BLaER1 (cell line): ENCODE measurements around the gene CHMP1A.
"Not testable (repeated sequence)": the region's sequence is repeated elsewhere in the genome, so short reads cannot be mapped to it uniquely, and the experiment has no call there.

Experiments
- H3K27ac ChIP-seq: shearing (Covaris generic); formaldehyde crosslinking; 2 replicates; pipeline ENCODE4 v1.8.1; 2022
- H3K27me3 ChIP-seq: shearing (Covaris generic); formaldehyde crosslinking; 2 replicates; pipeline ENCODE4 v1.8.1; 2022
- H3K36me3 ChIP-seq: shearing (Covaris generic); formaldehyde crosslinking; 2 replicates; pipeline ENCODE4 v1.8.1; 2022
- H3K4me1 ChIP-seq: shearing (Covaris generic); formaldehyde crosslinking; 2 replicates; pipeline ENCODE4 v1.8.1; 2022
- H3K4me2 ChIP-seq: shearing (Covaris generic); formaldehyde crosslinking; 2 replicates; pipeline ENCODE4 v1.8.1; 2022
- H3K4me3 ChIP-seq: shearing (Covaris generic); formaldehyde crosslinking; 2 replicates; pipeline ENCODE4 v1.8.1; 2022
- H3K9ac ChIP-seq: shearing (Covaris generic); formaldehyde crosslinking; 2 replicates; pipeline ENCODE4 v1.8.1; 2022
- H3K9me3 ChIP-seq: shearing (Covaris generic); formaldehyde crosslinking; 2 replicates; pipeline ENCODE4 v1.8.1; 2022
- H4K20me1 ChIP-seq: shearing (Covaris generic); formaldehyde crosslinking; 2 replicates; pipeline ENCODE4 v1.8.1; 2022
- Cebpa-rat ChIP-seq: shearing (Covaris generic); IDR thresholded peaks from 2 replicates; pipeline ENCODE4 v1.8.1; 2022

Gene CHMP1A

DNA sequence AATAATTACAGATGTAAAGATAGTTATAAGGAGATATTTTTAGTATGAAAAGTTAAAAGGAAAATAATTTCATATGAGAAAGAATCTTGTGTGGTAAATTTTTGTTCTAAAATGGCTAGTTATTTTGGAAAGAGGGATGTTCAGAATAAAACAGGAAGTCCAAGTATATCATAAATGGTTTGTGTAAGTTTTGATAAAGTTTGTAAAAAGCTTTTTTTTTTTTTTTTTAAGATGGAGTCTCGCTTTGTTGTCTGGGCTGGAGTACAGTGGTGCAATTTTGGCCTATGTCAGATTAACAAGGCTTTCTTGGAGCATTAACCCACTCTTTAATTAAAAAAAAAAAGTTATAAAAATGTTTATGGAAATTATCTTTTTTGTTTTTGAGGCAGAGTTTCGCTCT, 20.8 kb upstream of the CHMP1A start:
- H3K27me3 ChIP-seq, result no peaks in the 10 kb centered on the region
- H3K27ac ChIP-seq, result no peak overlapping the region
- H3K9me3 ChIP-seq, result peaks cover 71% of the 10 kb centered on the region
- H3K4me1 ChIP-seq, result no peaks in the 10 kb centered on the region
- TF ChIP-seq Cebpa-rat, result no peak
- peaks cover 34% of the 10 kb centered on the region for H3K36me3 ChIP-seq
- no peaks in the 10 kb centered on the region for H4K20me1 ChIP-seq
- no peak overlapping the region for H3K4me2 ChIP-seq
- no peak overlapping the region for H3K4me3 ChIP-seq
- H3K9ac ChIP-seq, result no peak overlapping the region

DNA sequence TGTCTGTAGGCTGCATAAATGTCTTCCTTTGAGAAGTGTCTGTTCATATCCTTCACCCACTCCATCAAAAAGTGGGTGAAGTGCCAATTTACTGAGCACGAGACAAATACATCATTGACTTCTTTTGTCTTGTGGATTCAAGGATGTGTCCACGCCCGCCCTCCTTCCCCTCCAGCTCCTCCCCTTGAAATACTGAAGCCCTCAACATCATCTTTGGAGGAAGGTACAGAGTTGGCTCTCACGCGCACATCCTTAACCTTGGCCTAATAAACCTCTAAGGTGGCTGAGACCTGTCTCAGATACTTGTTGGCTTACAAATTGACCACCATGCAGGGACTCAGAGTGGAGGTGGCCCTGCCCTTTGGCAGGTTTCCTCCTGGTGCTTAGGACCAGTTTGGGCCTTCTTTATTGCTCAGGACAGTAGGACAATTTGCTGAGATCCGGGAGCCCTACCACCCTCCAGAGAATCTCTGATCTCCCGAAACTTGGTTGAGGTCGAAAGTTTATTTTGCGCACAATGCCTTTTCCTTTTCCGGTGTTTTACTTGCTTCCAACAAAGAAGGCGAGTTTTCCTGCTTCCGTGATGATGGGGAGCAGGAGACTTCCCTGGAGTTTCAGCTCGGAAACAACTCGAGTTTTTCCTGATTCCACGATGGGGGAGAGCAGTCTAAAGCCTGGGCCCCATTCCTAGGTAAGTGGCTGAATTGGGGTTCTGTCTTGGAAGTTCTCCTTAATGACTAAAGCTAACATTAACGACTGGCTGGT, 14.9 kb upstream of the CHMP1A start:
- Histone ChIP-seq H3K9ac (no peak overlapping the region), H4K20me1 (no peaks in the 10 kb centered on the region), H3K27ac (no peak overlapping the region), H3K4me3 (no peak overlapping the region), H3K4me2 (no peak overlapping the region), H3K36me3 (peaks cover 4% of the 10 kb centered on the region; the same call in 1 of the 2 replicates), H3K9me3 (peaks cover 25% of the 10 kb centered on the region), H3K4me1 (peaks cover 20% of the 10 kb centered on the region), H3K27me3 (no peaks in the 10 kb centered on the region)
- TF ChIP-seq Cebpa-rat, result no peak

DNA sequence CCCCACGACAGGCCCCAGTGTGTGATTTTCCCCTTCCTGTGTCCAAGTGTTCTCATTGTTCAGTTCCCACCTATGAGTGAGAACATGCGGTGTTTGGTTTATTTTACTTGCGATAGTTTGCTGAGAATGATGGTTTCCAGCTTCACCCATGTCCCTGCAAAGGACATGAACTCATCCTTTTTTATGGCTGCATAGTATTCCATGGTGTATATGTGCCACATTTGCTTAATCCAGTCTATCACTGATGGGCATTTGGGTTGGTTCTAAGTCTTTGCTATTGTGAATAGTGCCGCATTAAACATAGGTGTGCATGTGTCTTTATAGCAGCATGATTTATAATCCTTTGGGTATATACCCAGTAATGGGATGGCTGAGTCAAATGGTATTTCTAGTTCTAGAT, 14.1 kb upstream of the CHMP1A start:
- H3K36me3 ChIP-seq, H4K20me1 ChIP-seq, H3K27ac ChIP-seq, H3K4me2 ChIP-seq, H3K4me3 ChIP-seq, H3K9ac ChIP-seq, H3K27me3 ChIP-seq: not testable (repeated sequence)
- Histone ChIP-seq H3K9me3 (peaks cover 21% of the 10 kb centered on the region), H3K4me1 (peaks cover 21% of the 10 kb centered on the region)

DNA sequence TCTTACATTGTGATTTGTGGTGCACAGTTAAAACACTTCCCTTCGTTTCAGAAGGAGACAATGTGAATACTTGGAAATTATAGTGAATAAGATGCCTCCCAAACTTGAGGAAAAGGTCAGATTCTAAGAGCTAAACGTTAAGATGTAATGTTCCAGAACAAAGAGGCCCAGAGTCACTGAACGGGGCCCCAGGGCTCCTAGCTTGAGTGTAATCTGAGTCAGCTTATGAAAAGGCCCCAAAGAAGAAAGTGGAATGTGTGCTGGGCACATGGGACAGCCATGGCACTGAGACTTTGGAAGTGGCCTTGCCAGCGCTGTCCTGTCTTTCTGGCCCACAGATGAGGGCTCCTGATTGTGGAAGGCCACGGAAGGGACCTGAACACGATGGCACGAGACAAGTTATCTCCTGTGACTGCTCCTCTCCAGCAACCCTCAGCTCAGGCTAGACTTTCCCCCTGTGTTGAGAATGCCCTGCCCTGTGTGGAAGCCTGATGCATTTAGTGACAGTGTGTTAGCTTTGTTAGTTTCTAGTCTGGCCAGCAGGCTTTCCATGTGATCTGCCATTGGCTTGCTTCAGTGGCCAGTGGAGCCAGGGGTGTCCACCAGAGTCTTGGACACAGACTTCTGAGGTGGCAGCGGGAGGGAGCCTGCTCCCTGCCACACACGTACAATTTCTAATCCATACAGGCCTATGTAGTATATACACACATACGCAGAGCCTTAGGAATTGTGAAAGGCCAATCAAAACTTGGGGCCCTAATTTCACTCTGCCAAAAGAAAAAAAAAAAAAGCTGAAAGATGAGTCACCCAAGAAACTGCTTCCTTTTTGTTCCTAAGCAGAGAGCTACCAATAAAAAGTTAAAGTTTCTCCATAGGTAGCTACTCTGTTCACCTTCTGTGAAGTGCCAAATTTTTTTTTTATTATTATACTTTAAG, 13.3 kb upstream of the CHMP1A start:
- Histone ChIP-seq H3K4me2 (no peak overlapping the region), H3K9me3 (peaks cover 21% of the 10 kb centered on the region), H3K9ac (no peak overlapping the region), H3K36me3 (peaks cover 14% of the 10 kb centered on the region), H3K27me3 (no peaks in the 10 kb centered on the region), H3K27ac (no peak overlapping the region), H4K20me1 (no peaks in the 10 kb centered on the region), H3K4me3 (no peak overlapping the region), H3K4me1 (peaks cover 21% of the 10 kb centered on the region)
- no peak for TF ChIP-seq Cebpa-rat

DNA sequence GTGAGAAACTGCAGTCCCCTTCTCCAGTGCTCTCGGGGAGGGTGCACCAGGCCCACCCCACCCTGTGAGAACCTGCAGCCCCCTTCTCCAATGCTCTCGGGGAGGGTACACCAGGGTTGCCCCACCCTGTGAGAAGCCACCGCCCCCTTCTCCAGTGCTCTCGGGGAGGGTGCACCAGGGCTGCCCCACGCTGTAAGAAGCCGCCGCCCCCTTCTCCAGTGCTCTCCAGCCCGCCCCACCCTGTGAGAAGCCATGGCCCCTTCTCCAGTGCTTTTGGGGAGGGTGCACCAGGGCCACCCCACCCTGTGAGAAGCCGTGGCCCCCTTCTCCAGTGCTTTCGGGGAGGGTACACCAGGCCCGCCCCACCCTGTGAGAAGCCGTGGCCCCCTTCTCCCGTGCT, 12.2 kb upstream of the CHMP1A start:
- Histone ChIP-seq H3K27me3 (no peaks in the 10 kb centered on the region), H3K36me3 (peaks cover 20% of the 10 kb centered on the region), H3K4me1 (peaks cover 21% of the 10 kb centered on the region), H3K4me2 (no peak overlapping the region), H4K20me1 (no peaks in the 10 kb centered on the region), H3K9me3 (peaks cover 19% of the 10 kb centered on the region), H3K4me3 (no peak overlapping the region), H3K27ac (no peak overlapping the region), H3K9ac (no peak overlapping the region)
- TF ChIP-seq Cebpa-rat, result no peak

DNA sequence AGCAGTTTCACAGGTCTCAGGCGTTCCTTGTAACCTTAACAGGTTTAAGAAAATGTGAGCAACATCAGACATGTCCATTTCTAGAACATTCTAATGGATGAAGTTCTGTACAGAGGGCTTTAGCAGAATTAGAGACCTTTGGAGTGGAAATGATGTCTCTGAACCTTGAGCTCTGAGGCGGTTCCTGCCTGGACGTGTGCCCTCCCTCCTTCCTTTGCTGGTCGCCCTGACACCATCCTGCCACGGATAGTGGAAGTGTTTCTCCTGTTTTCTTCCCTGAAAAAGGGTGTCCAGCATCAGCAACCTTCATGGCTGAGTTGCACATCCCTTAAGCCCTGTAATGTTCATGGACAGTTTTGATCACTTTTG, 11.3 kb upstream of the CHMP1A start:
- 0 out of 2 replicates have a peak overlapping the region, but pooled peaks have one; percentile 22 for H3K4me3 ChIP-seq

DNA sequence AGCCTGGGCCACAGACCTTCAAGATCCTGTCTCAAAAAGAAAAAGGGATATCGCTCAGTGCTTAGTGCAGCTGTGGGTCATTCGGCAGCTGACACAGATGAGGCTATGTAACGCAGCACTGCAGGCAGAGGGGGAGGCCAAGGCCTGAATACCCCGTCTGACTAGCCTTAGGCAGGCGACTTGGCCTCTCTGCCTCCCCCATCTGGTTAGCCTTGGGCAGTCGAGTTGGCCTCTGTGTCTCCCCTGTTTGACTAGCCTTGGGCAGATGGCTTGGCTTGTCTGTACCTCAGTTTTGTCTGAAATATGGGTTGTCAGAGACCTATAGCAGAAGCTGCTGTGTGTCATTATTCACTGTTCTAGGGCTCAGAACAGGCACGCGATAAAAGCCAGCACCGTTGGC, 10.1 kb upstream of the CHMP1A start:
- Histone ChIP-seq H3K4me2 (peak overlapping the region; percentile 74), H4K20me1 (no peaks in the 10 kb centered on the region), H3K36me3 (peaks cover 40% of the 10 kb centered on the region), H3K27me3 (no peaks in the 10 kb centered on the region), H3K4me3 (no peak overlapping the region), H3K4me1 (peaks cover 21% of the 10 kb centered on the region), H3K27ac (no peak overlapping the region), H3K9me3 (peaks cover 18% of the 10 kb centered on the region), H3K9ac (no peak overlapping the region; the same call in 1 of the 2 replicates)
- TF ChIP-seq Cebpa-rat, result no peak

More for the DNA sequence above, 11.3 kb upstream of the CHMP1A start:
- Histone ChIP-seq H3K27ac (peak overlapping the region; percentile 49; the same call in 1 of the 2 replicates), H3K9me3 (peaks cover 18% of the 10 kb centered on the region), H3K4me1 (peaks cover 21% of the 10 kb centered on the region), H4K20me1 (no peaks in the 10 kb centered on the region), H3K4me2 (peak overlapping the region; percentile 74), H3K36me3 (peaks cover 28% of the 10 kb centered on the region), H3K27me3 (no peaks in the 10 kb centered on the region), H3K9ac (peak overlapping the region; percentile 50)
- no peak for TF ChIP-seq Cebpa-rat

DNA sequence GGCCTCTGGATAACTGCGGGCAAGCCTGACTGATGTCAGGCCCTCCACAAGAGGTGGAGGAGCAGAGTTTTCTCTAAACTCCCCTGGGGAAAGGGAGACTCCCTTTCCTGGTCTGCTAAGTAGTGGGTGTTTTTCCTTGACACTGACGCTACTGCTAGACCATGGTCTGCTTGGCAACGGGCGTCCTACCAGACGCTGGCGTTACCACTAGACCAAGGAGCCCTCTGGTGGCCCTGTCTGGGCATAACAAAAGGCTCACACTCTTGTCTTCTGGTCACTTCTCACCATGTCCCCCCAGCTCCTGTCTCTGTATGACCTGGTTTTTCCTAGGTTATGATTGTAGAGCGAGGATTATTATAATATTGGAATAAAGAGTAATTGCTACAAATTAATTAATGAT, 9.5 kb upstream of the CHMP1A start:
- peaks cover 46% of the 10 kb centered on the region for H3K36me3 ChIP-seq
- not testable (repeated sequence) for H3K27ac ChIP-seq, H3K9ac ChIP-seq, H3K4me2 ChIP-seq, H3K27me3 ChIP-seq, H3K4me3 ChIP-seq, H4K20me1 ChIP-seq
- H3K9me3 ChIP-seq, result peaks cover 18% of the 10 kb centered on the region
- peaks cover 21% of the 10 kb centered on the region for H3K4me1 ChIP-seq

DNA sequence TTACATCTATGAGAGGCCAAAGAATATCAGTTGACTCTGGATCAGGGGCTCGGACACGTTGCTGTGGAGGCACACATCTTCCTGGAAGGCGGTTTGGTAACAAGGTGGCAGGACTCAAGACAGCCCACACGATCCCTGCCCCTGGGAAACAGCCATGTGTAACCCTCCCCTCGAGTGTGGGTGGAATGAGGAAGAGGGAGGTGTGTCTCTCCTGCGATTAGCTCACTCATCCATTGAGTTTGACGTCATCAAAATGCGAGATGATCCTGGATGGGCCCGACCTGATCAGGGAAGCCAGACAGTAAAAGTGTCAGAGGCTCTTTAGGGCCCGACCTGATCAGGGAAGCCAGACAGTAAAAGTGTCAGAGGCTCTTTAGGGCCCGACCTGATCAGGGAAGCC, 6.7 kb upstream of the CHMP1A start:
- H3K9ac ChIP-seq, H3K27ac ChIP-seq: not testable (repeated sequence)

DNA sequence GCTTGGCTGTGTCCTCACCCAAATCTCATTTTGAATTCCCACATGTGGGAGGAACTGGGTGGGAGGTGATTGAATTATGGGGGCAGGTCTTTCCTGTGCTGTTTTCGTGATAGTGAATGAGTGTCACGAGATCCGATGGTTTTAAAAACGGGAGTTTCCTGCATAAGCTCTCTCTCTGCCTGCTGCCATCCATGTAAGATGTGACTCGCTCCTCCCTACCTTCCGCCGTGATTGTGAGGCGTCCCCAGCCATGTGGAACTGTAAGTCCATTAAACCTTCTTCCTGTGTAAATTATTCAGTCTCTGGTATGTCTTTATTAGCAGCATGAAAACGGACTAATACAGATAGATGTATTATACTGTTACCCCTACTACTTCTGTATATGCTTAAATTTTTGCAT, 3.7 kb upstream of the CHMP1A start:
- Histone ChIP-seq H3K27ac (no peak overlapping the region), H3K4me1 (peaks cover 23% of the 10 kb centered on the region), H3K9ac (no peak overlapping the region), H4K20me1 (peaks cover 7% of the 10 kb centered on the region), H3K27me3 (no peaks in the 10 kb centered on the region), H3K4me2 (no peak overlapping the region), H3K9me3 (peaks cover 11% of the 10 kb centered on the region), H3K36me3 (peaks cover 65% of the 10 kb centered on the region), H3K4me3 (no peak overlapping the region)
- no peak for TF ChIP-seq Cebpa-rat

More for the DNA sequence above, 6.7 kb upstream of the CHMP1A start:
- H3K27me3 ChIP-seq, H3K4me3 ChIP-seq, H4K20me1 ChIP-seq, H3K4me2 ChIP-seq: not testable (repeated sequence)
- H3K4me1 ChIP-seq, result peaks cover 24% of the 10 kb centered on the region
- peaks cover 18% of the 10 kb centered on the region for H3K9me3 ChIP-seq
- H3K36me3 ChIP-seq, result peaks cover 71% of the 10 kb centered on the region
